IPS-18c (cell line): Measurements from ENCODE around the gene CDK5RAP1.
"Not testable (repeated sequence)": the region's sequence is repeated elsewhere in the genome, so short reads cannot be mapped to it uniquely, and the experiment has no call there.

ENCODE experiments used
- H3K4me3 ChIP-seq: 2 replicates; pipeline ENCODE4 v1.7.0; 2013; ENCODE audit warnings: low read depth, mild to moderate bottlenecking, low read length, moderate library complexity; ENCODE audit not compliant: insufficient read depth
- H3K9me3 ChIP-seq: one replicate; pipeline ENCODE4 v1.6.1; 2013; ENCODE audit warnings: mild to moderate bottlenecking, low read length, moderate library complexity; ENCODE audit not compliant: control insufficient read depth, insufficient read depth

The CDK5RAP1 gene, protein sequence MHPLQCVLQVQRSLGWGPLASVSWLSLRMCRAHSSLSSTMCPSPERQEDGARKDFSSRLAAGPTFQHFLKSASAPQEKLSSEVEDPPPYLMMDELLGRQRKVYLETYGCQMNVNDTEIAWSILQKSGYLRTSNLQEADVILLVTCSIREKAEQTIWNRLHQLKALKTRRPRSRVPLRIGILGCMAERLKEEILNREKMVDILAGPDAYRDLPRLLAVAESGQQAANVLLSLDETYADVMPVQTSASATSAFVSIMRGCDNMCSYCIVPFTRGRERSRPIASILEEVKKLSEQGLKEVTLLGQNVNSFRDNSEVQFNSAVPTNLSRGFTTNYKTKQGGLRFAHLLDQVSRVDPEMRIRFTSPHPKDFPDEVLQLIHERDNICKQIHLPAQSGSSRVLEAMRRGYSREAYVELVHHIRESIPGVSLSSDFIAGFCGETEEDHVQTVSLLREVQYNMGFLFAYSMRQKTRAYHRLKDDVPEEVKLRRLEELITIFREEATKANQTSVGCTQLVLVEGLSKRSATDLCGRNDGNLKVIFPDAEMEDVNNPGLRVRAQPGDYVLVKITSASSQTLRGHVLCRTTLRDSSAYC

GRCh38 chr20:33401184-33401920 lies at the start of gene CDK5RAP1:
Gene CDK5RAP1, minus strand, starts transcription at chr20:33401519. Its CDS starts 4,455 bp downstream, at chr20:33397064.
- Histone ChIP-seq H3K4me3 (peak within 1 kb of the TSS; percentile 100), H3K9me3 (no peaks in the 10 kb centered on the region)

DNA sequence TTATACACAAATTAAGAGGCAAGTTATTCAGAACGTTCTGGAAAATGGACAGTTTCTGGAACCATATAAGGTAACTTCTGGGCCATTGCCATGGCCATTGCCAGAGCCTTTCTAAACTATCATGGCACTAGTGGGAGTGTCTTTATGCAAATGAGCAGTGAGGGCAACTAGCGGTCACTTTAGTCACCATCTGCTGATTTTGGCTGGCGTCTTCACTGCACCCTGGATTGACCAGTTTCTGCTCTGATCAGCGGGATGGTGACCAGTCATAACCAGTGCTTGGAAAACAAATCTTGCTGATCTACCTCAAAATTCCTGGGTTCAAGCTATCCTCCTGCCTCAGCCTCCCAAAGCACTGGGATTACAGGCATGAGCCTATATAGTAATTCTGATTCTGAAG lies 49.5 kb upstream of the CDK5RAP1 start:
- H3K9me3 ChIP-seq = no peaks in the 10 kb centered on the region

DNA sequence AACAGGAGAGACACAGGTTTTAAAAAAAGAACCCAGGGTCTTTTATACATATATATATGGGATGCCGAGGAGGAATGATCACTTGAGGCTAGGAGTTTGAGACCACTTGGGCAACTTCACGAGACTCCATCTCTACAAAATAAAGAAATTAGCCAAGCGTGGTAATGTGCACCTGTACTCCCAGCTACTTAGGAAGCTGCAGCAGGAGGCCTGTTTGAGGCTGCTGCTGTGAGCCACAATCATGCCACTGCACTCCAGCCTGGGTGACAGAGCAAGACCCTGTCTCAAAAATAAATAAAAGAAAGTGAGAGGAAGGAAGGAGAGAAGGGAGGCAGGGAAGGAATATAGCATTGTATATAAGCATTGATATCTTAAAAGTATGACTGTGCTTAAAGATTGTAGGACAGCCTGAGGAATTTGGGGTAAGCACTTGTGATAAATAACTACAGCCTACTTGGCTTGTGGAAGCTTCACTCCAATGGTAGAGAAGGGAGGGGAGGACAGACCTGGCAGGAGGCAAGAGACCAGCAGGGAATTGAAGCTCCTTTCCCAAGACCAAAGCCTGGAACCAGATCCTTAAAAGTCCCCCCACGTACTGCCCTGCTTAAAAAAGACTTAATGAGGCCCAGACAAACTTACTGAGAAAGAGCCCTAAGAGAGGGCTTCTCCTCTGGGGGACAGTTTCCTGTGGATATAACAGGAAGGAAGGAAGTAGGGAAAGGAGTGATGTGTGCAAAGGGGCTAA lies 44.7 kb upstream of the CDK5RAP1 start:
- no peak overlapping the region for H3K4me3 ChIP-seq
- no peaks in the 10 kb centered on the region for H3K9me3 ChIP-seq

More for the DNA sequence above, 49.5 kb upstream of the CDK5RAP1 start:
- H3K4me3 ChIP-seq = no peak overlapping the region

GRCh38 chr20:33444797-33445560 lies 43.7 kb upstream of the CDK5RAP1 start:
- Histone ChIP-seq H3K9me3 (no peaks in the 10 kb centered on the region), H3K4me3 (peak overlapping the region; percentile 21; the same call in 1 of the 2 replicates)

DNA sequence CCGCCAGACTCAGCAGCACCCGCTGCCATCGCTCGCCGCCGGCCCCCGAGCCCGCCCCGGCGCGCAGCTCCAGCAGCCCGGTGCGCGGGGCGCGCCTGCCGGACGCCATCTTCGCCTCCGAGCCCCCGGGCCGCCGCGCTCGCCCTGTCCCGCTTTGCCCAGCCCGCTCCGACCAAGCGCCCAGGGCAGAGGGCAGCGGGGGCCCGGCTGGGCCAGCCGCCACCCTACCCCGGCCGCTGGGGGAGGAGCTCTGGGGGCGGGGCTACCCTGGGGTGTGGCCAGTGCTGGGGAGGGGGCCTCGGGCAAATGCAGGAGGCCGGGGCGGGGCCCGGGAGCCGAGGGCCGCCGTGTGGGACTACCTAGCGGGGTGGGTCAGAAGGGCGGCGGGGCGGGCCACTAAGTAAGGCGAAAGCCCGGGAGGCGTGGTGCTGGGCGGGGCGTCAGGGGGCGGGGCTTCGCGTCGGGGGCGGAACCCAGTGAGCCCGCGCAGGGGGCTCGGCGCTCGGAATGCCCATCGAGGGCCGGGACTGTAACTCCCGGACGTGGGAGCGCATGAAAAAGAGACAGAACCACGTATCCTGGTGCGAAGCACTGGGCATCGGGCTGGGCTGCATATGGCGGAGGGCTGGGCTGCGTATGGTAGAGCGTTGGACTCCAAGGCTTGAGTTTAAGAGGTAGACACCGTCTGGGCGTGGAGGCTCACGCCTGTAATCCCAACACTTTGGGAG lies 42.4 kb upstream of the CDK5RAP1 start, which contains the start of gene SNTA1:
Gene SNTA1 (minus strand): TSS at position 252 of the 728 bp plus-strand sequence. CDS start 143 bp downstream, at position 109.
- no peaks in the 10 kb centered on the region for H3K9me3 ChIP-seq
- peak within 1 kb of the TSS; percentile 71 for H3K4me3 ChIP-seq

DNA sequence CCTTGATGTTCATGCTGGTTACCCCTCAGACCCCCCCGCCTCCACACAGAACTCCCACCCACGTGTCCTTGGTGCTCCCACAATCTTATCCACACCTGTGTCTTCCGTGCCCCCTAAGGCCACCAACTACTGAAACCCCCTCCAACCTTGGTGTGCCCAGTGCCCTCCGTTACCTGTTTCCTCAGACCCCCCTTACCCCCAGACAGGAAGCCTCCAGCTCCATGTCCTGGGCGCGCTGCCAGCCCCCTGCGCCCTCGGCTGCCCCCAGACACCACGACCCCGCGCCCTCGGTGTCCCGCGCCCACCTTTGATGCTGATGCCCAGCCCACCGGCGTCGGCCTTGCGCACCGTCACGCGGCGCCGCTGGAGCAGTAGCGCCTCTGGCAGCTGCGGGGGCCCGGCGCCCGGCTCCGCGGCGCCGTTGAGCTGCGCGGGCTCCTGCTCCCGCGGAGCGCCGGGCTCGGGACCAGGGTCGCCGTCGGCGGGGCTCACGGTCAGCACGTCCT lies 41.7 kb upstream of the CDK5RAP1 start:
- Histone ChIP-seq H3K4me3 (peak overlapping the region; percentile 71), H3K9me3 (no peaks in the 10 kb centered on the region)

GRCh38 chr20:33442136-33443005 lies 41.1 kb upstream of the CDK5RAP1 start:
- no peaks in the 10 kb centered on the region for H3K9me3 ChIP-seq
- H3K4me3 ChIP-seq = peak overlapping the region; percentile 71; the same call in 1 of the 2 replicates

GRCh38 chr20:33441142-33441955 lies 40.0 kb upstream of the CDK5RAP1 start:
- no peaks in the 10 kb centered on the region for H3K9me3 ChIP-seq
- H3K4me3 ChIP-seq = no peak overlapping the region

DNA sequence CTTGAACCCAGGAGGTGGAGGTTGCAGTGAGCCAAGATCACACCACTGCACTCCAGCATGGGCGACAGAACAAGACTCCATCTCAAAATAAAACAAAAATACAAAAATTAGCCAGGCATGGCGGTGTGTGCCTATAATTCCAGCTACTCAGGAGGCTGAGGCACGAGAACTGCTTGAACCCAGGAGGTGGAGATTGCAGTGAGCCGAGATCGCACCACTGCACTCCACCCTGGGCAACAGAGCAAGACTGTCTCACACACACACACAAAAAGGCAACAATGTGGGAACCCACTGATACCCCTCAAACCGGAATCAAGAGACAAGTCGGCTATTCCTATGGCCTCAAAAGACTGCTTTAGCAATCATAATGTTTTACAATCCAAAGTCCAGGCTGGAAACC lies 39.2 kb upstream of the CDK5RAP1 start:
- H3K4me3 ChIP-seq, H3K9me3 ChIP-seq: not testable (repeated sequence)

DNA sequence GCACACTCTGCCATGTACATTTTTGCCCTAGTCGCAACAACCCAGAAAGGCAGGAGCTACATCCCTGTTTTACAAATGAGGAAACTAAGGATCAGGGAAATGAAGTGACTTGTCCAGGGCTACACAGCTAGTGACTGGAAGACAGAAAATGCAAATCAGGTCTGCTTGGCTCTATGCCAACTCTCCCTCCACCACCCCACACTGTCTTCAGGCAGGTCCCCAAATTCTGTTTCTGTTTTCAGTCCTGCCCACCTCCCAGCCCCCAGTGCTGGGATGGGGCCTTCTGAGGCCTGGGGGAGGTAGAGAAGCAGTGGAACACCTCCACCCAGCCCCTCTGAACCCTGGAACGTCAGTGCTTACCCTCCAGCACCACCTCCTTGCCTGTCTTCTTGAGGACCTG lies 37.2 kb upstream of the CDK5RAP1 start:
- no peak overlapping the region for H3K4me3 ChIP-seq

GRCh38 chr20:33437141-33437911 lies 36.0 kb upstream of the CDK5RAP1 start:
- no peak overlapping the region for H3K4me3 ChIP-seq
- no peaks in the 10 kb centered on the region for H3K9me3 ChIP-seq

More for the DNA sequence above, 37.2 kb upstream of the CDK5RAP1 start:
- H3K9me3 ChIP-seq = no peaks in the 10 kb centered on the region

GRCh38 chr20:33434434-33434833 lies 33.1 kb upstream of the CDK5RAP1 start:
- no peaks in the 10 kb centered on the region for H3K9me3 ChIP-seq
- no peak overlapping the region for H3K4me3 ChIP-seq

GRCh38 chr20:33433465-33434234 lies 32.3 kb upstream of the CDK5RAP1 start:
- no peaks in the 10 kb centered on the region for H3K9me3 ChIP-seq
- H3K4me3 ChIP-seq = no peak overlapping the region
